ENCODE measurements around the gene PITPNC1. TPM values are rescaled to one million over a fixed set of nuclear protein-coding genes. Genes with fewer than 3 reads are reported as not detected.

Gene PITPNC1
- total RNA-seq, 1 donor from 2014 or later, result 12.4 TPM

DNA sequence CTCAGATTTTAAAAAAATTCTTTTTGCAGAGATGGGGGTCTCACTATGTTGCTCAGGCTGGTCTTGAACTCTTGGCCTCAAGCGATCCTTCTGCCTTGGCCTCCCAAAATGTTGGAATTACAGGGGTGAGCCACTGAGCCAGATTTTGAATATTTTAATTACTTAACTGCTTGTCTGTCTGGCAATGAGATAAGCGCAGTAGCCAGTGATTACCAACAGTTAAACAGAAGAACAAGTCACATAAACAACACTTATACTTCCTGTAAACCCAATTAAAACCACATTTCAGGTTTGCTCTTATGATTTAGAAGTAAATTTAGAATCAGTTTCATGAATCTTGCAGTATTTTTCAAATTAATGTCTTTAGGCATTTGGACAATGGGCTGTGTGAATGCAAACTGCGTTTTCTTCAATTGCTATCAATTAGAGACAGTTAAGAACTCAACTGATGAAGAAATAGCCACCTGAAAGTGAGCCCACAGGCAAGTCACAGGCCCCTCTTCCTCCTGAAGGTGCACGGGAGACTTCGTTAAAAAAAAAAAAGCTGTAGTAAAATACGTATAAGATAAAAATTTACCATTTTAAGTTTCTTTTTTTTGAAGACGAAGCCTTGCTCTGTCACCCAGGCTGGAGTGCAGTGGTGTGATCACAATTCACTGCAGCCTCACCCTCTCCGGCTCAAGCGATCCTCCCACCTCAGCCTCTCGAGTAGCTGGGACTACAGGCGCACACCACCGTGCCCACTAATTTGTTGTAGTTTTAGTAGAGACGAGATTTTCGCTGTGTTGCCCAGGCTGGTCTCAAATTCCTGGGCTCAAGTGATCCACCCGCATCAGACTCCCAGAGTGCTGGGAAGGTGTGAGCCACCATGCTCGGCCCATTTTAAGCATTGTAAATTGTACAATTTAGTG lies 73.0 kb downstream of the PITPNC1 start:
- no peak for TF ChIP-seq EZH2 (IDR thresholded peaks at IDR 0.05; ENCODE audit: insufficient read depth, low read length)
- TF ChIP-seq, protein P1, sequence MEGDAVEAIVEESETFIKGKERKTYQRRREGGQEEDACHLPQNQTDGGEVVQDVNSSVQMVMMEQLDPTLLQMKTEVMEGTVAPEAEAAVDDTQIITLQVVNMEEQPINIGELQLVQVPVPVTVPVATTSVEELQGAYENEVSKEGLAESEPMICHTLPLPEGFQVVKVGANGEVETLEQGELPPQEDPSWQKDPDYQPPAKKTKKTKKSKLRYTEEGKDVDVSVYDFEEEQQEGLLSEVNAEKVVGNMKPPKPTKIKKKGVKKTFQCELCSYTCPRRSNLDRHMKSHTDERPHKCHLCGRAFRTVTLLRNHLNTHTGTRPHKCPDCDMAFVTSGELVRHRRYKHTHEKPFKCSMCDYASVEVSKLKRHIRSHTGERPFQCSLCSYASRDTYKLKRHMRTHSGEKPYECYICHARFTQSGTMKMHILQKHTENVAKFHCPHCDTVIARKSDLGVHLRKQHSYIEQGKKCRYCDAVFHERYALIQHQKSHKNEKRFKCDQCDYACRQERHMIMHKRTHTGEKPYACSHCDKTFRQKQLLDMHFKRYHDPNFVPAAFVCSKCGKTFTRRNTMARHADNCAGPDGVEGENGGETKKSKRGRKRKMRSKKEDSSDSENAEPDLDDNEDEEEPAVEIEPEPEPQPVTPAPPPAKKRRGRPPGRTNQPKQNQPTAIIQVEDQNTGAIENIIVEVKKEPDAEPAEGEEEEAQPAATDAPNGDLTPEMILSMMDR (IDR thresholded peaks at IDR 0.05; ENCODE audit: insufficient read depth, low read depth, low read length), result no peak
- no peak overlapping the region for H3K4me2 ChIP-seq (ENCODE audit: low read length)
- no peak overlapping the region for H3K4me3 Mint-ChIP-seq (ENCODE audit: unreplicated experiment)
- DNase-seq (ENCODE audit: low read depth) (no peak), FAIRE-seq (no peak)
- no peak overlapping the region for H3K9ac ChIP-seq (ENCODE audit: low read length)
- H3K27me3 ChIP-seq (ENCODE audit: insufficient read depth, low read length), result no peaks in the 10 kb centered on the region
- no peaks in the 10 kb centered on the region for H3K9me3 ChIP-seq (ENCODE audit: insufficient read depth, low read depth, low read length)
- no peaks in the 10 kb centered on the region for H3K27me3 Mint-ChIP-seq (ENCODE audit: low read depth, unreplicated experiment)
- H3K27ac Mint-ChIP-seq (ENCODE audit: unreplicated experiment), result no peak overlapping the region
- peaks cover 2% of the 10 kb centered on the region for H3K36me3 Mint-ChIP-seq (ENCODE audit: low read depth, unreplicated experiment)
- no peaks in the 10 kb centered on the region for H3K36me3 ChIP-seq (ENCODE audit: insufficient read depth, low read length)
- no peaks in the 10 kb centered on the region for H3K4me1 ChIP-seq (ENCODE audit: insufficient read depth, low read length)
- no peaks in the 10 kb centered on the region for H4K20me1 ChIP-seq (ENCODE audit: insufficient read depth, low read length)
- H3K4me3 ChIP-seq (ENCODE audit: insufficient read depth, low read depth, low read length), result no peak overlapping the region
- no peaks in the 10 kb centered on the region for H3K4me1 Mint-ChIP-seq (ENCODE audit: low read depth, unreplicated experiment)
- H3K9me3 Mint-ChIP-seq (ENCODE audit: unreplicated experiment), result peaks cover 2% of the 10 kb centered on the region
- no peak overlapping the region for H3K27ac ChIP-seq (ENCODE audit: low read depth, low read length)
- no peak overlapping the region for H2AFZ ChIP-seq (ENCODE audit: low read depth, low read length)
- H3K79me2 ChIP-seq (ENCODE audit: insufficient read depth, low read length), result no peaks in the 10 kb centered on the region

DNA sequence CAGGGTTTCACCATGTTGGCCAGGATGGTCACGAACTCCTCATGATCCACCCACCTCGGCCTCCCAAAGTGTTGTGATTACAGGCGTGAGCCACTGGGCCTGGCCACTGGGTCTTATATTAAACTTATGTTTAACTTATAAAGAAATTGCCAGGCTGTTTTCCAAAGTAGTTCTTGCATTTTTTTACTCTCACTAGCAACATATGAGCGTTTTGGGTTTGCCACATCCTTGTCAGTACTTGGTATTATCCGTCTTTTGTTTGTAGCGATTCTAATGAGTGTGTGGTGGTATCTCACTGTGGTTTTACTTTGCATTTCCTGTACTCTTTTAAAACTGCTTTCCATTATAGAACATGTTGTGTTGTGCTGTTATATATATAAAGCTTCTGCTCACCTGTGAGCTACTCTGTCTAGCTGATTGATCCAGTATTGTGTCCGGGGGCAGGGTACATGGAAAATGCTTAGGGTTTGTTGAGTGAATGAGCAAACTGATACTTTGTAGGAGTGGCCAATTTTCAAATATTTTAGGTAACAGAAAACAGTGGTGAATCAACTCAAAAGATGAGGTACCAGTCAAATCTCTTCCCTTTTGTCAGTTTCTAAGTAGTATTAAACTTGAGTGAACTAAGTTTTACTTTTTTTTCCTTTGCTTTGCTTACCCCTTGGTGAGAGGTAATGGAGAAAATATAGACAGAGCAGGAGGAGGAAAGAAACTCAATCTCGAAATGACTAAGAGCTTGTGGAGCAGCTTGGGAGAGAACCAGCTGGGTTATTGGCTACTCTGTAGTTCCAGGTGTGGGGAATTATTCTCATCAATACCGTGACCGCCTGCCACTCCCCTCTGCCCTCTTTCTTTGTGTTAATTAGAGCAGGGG lies 75.8 kb downstream of the PITPNC1 start:
- Histone ChIP-seq H2AFZ (ENCODE audit: low read depth, low read length) (no peak overlapping the region), H3K27me3 (ENCODE audit: insufficient read depth, low read length) (no peaks in the 10 kb centered on the region), H4K20me1 (ENCODE audit: insufficient read depth, low read length) (no peaks in the 10 kb centered on the region), H3K4me3 (ENCODE audit: insufficient read depth, low read depth, low read length) (no peak overlapping the region), H3K9ac (ENCODE audit: low read length) (no peak overlapping the region), H3K79me2 (ENCODE audit: insufficient read depth, low read length) (no peaks in the 10 kb centered on the region), H3K27ac (ENCODE audit: low read depth, low read length) (no peak overlapping the region), H3K36me3 (ENCODE audit: insufficient read depth, low read length) (no peaks in the 10 kb centered on the region), H3K4me2 (ENCODE audit: low read length) (no peak overlapping the region), H3K9me3 (ENCODE audit: insufficient read depth, low read depth, low read length) (peaks cover 3% of the 10 kb centered on the region), H3K4me1 (ENCODE audit: insufficient read depth, low read length) (no peaks in the 10 kb centered on the region)
- no peaks in the 10 kb centered on the region for H3K27me3 Mint-ChIP-seq (ENCODE audit: low read depth, unreplicated experiment)
- no peaks in the 10 kb centered on the region for H3K4me1 Mint-ChIP-seq (ENCODE audit: low read depth, unreplicated experiment)
- peaks cover 2% of the 10 kb centered on the region for H3K36me3 Mint-ChIP-seq (ENCODE audit: low read depth, unreplicated experiment)
- no peak overlapping the region for H3K27ac Mint-ChIP-seq (ENCODE audit: unreplicated experiment)
- peaks cover 8% of the 10 kb centered on the region for H3K9me3 Mint-ChIP-seq (ENCODE audit: unreplicated experiment)
- H3K4me3 Mint-ChIP-seq (ENCODE audit: unreplicated experiment), result no peak overlapping the region
- DNase-seq (ENCODE audit: low read depth) (no peak), FAIRE-seq (no peak)
- TF ChIP-seq, protein P1 (IDR thresholded peaks at IDR 0.05; ENCODE audit: insufficient read depth, low read depth, low read length), result no peak
- TF ChIP-seq EZH2 (IDR thresholded peaks at IDR 0.05; ENCODE audit: insufficient read depth, low read length), result no peak
